ENCODE measurements around the gene NOSTRIN. TPM values are rescaled to one million over a fixed set of nuclear protein-coding genes. Genes with fewer than 3 reads are reported as not detected.
A peak's percentile ranks its signal among the peaks of the same experiment; 100 is the strongest.
"Not testable (repeated sequence)": the region's sequence is repeated elsewhere in the genome, so short reads cannot be mapped to it uniquely, and the experiment has no call there.

The NOSTRIN gene
- total RNA-seq, 1 experiment from 2014 or later: 5.6 TPM

DNA sequence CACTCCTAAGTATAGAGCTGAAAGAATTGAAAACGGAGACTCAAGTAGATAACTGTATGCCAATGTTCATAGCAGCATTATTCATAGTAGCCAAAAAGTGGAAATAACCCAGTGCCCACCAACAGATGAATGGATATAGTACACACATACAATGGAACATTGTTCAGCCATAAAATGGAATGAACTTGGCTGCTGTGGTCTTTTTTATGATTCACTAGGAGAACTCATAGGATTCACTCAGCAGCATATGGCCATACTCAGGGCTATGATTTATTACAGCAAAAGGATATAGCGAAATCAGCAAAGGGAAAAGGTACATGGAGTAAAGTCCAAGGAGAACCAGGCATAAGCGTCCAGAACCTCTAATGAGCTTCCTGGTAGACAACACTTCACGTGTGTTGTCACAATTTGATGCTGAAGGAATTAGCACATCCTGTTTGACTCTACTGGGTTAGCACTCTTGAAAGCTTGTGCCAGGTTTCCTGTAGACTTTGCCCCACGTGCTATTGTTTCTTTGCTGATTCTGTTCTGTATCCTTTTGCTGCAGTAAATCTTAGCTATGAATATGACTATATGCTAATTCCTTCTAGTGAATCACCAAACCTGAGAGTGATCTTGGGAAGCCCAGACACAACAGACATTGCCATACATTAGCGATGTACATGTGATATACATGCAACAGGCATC is 72.1 kb downstream of the NOSTRIN start:
- no peak for DNase-seq (ENCODE audit: low spot score)

DNA sequence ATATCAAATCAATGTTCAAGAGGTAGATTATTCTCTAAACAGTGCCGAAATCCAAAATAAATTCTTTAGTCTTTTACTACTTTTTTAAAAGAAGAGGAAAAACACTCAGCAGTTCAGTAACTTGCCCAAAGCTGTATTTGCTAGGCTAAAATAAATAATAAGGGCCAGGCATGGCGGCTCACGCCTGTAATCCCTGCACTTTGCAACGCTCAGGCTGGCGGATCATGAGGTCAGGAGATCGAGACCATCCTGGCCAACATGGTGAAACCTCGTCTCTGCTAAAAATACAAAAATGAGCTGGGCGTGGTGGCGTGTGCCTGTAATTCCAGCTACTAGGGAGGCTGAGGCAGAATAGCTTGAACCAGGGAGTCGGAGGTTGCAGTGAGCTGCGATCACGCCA is 79.7 kb downstream of the NOSTRIN start:
- DNase-seq (ENCODE audit: low spot score): not testable (repeated sequence)

DNA sequence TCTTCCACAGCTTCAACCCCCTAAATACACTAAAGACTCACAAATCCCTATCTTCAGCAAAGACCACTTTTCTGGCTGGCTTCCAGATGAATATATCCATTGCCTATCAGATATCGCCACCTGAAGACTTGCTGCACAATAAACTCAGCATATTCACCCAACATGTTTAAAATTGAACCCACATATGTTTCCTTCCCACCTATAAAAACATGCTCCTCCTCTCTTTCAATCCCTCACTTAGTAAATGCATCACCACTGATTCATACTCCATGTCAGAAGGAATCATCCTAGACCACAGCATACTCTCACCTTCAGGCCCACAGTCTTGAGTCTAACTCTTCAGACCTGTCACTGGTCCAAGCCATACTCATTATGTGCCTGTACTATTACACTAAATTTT is 82.5 kb downstream of the NOSTRIN start:
- no peak for DNase-seq (ENCODE audit: low spot score)

DNA sequence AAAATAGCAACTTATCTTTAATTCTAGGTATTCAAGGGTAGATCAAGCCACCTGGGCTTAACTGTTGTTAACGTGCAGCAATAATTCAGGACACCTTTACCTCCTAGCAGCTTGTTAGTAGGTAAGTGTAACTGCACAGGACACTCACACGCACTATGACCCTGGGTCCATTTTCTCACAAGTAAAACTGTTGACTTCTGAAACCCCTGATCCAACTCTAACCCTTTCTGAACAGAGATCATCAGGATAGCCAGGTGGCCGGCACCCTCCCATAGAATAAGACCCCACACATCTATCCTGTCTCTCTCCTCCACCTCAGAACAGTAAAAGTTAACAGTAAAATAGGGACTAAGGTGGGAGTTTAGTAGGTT is 87.2 kb downstream of the NOSTRIN start:
- no peak for DNase-seq (ENCODE audit: low spot score)

DNA sequence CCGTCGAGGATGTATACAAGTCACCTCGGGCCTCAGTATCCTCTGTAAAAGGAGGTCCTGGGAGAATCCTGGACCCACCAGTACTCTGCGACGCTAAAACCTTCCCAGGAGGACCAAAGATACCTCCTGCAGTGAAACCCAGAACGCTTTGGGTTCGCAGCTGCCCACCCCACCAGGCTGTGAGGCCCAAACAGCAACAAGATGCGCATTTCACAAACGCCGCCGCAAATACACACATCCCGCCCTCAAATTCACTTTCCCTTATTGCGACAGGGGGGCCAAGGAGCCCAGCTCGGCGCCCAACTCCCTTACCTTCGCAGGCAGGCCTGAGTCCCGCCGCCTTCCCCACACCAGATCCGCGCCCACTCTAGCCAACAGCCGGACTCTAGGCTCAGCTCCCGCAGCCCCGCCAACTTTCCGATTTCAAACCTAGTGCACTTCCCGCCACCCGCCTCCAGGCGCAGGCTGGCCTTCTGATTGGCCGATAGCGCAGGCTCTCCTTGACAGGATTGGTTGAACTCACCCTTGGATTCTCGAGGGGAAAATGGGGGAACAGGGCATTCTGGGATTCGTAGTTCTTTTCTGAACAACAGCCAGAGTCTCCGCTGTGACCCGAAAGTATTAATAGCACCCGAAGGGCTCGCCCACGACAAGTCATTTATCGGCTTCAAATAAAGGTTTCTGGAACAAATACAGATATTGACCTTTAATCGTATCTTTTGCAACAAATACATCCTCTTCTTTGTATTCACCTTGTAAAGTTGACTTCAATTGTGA is 87.8 kb downstream of the NOSTRIN start, which contains the start of gene SPC25:
SPC25 (minus strand) TSS at position 425 of the 777 bp plus-strand sequence. CDS start 911 bp downstream, outside the sequence.
- peak; percentile 91 for DNase-seq (ENCODE audit: low spot score)

DNA sequence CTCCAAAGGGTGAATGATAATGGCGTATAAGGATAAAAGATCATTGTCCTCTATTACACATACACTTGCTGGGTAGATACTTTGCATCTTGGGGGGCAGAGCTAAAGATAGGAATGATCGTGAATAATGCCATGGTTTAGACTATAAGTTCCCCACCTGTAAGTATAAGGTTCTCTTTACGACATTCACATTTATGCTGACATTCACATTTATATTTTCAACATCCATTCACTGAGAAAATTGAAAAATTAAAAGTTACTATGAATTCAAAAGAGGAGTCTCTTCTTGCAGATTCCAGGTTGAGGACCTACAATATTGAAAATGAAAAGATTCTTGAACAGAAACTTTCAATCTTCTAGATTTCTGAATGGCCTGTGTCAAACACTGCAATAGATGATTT is 89.9 kb downstream of the NOSTRIN start:
- DNase-seq (ENCODE audit: low spot score): no peak

DNA sequence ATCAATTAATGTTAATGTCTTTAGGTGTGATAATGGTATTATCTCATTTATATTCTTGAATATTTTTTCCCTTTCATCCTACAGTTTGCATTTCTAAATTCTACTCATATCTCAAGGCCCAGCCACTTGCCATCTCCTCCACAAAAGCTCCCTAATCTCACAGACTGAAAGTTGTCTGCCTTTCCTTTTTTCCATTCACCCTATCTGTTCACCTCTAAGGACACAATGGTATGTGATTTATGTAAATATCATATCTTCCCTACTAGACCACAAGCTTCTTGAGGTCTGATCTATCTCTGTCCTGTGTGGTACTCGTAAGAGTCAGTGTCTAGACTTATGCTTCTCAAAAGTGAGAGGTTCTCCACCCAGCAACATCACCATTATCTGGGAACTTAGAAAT is 91.7 kb downstream of the NOSTRIN start:
- no peak for DNase-seq (ENCODE audit: low spot score)

DNA sequence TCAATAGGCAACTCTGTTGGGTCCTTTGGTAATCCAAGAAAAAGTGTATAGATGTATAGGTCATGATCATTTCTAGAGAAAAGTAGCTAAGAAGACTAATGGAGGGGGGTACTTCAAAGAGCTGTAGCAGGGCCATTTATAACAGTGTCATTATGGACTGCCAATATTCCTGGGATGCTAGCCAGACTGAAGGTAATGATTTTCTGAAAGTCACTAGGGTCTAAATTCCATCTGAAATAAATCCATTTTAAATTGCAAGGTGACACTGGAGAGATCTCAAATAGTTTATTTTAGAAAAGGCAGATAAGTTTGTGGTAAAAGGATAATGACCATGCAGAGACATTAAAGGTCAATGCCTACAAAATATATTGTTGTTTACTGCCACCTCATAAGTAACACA is 92.3 kb downstream of the NOSTRIN start:
- DNase-seq (ENCODE audit: low spot score): no peak

DNA sequence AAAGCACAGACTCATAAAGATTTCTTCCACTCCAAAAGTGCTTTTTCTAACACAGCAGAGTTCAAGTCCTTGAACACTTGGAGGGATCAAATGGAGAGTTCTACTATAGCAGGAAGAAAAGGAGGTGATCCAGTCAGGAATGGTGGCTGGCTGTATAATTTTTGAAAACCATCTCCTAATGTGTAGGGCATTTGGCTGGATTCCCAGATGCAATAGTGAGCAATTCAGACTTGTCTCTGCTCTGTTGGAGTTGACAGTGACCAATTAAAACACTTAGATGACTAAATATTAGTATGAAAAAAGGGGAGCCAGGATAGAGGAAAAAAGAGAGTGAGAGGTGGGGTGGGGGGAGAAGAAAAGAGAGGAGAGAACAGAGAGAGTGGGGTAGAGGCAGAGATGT is 93.3 kb downstream of the NOSTRIN start:
- DNase-seq (ENCODE audit: low spot score): no peak

DNA sequence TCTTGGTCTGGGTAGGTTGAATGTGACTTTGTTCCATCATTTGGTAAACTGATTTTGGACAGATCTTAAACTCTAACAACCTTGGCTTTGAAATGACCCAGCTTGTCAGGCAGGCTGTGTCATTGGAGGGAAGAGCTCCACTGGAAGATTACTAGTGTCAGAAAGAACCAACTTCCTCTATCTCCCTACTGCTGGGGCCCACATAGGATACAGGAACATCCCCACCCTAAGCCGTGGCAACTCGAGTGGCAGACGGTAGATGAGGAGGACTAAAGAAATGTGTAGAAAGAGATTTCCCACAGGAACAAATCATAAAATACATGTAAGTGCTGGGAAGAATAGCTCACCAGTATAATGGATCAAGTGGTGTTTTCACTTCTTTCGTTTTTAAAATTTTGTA is 94.3 kb downstream of the NOSTRIN start:
- DNase-seq (ENCODE audit: low spot score): no peak

DNA sequence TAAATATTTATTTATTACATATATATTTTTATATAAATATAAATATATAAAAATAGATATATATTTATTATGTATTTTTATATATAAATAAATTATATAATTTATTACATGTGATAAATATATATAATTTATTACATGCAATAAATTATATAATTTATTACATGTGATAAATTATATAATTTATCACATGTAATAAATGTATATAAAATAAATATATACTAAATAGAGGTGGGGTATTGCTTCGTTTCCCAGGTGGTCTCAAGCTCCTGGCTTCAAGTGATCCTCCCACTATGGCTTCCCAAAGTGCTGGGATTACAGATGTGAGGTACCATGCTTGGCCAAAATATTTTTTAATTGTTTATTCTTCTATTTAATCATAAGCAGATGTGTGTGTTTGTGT is 95.0 kb downstream of the NOSTRIN start:
- no peak for DNase-seq (ENCODE audit: low spot score)

DNA sequence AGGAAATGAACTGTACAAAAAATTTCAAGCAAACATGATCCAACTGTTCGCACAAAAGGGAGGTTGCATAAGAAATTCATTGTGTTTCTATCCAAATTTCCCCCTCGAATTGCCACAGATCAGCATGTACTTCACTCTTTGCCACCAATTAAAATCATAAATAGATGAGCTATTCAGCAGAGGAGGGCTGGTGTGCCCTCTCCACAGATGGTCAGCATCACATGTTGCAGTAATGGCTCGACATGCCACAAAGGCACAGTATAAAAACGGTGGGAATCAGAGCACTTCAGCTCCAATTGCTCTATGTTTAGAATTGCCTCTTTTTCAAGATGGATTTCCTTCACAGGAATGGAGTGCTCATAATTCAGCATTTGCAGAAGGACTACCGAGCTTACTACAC is 98.6 kb downstream of the NOSTRIN start, which contains the start of gene G6PC2:
G6PC2 (plus strand) TSS at position 289 of the 400 bp plus-strand sequence; CDS start at position 330, 41 bp downstream.
- no peak for DNase-seq (ENCODE audit: low spot score)

DNA sequence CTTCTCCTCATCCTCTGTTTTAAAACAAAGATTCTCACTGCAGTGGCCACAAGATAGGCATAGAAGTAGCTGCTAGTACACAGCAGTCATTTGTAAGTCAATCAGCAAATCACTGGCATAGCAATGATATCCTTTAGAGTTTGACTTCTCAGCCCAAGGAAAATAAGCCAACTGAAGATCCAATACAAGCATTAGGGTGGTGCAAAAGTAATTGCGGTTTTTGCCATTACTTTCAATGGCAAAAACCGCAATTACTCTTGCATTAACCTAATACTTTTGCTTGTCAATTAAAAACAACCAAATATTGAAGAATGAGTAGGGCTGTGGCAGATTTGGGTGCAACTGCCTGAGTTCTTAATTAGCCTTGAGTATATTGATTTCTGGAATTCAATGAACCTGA is 101.5 kb downstream of the NOSTRIN start:
- DNase-seq (ENCODE audit: low spot score): no peak

DNA sequence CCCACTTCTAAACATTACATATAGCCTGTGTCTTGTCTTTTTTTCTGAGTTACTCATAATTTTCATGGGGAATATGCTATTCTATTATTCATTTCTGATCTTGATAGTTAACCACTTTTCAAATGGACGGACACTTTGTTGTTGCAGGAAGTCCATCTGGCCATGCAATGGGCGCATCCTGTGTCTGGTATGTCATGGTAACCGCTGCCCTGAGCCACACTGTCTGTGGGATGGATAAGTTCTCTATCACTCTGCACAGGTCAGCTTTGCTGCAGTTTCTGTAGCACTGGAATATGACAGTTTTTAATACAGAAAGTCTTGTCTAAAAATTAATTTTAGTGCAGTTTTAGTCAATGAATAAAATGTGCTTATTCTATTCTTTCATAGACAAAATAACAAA is 101.9 kb downstream of the NOSTRIN start:
- no peak for DNase-seq (ENCODE audit: low spot score)

DNA sequence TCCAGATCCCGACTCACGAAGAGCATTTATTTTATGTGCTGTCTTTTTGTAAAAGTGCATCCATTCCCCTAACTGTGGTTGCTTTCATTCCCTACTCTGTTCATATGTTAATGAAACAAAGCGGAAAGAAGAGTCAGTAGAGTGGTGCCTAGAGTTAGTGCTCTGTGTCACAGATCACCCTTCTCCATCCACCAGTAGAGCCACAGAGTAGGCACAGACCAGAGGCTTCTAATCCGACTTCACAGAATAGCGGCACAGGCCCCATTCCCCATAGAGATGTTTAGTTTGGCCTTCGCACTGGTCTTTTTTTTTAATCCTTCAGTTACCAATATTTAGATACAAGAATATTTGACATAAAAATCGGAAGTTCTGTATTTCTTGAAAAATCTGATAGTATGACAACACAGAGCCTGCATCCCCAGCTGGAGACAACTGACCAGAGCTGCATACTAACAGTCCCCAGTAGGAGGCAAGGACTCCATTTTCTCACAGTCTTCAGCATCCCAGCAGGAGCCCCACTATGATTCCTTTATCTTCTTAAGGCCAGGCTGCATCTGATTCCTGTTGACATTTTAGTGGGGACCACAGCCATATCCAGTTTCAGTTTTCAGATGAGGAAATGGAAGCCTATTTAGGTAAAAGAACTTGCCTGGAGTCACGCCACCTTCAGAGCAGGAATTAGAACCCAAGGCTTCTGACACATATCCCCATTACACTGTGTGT is 105.7 kb downstream of the NOSTRIN start:
- no peak for DNase-seq (ENCODE audit: low spot score)

DNA sequence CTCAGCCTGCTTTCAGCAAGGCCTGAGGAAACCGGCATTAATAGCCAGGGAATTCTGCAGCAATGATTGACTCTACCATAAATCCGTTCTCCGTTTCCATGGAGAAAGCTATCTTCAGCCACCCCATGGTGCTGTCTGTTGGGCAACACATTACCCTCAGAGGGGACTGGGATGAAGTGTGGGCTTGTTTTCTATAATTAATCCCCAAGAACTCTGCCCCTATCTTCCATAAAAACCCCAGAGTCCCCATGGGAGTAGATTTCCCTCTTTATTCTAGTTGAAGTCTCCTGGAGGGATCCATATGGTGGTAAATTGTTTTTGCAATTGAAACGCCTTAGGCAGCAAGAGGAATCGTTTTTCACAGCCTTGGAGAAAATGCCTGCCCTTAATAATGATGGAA is 107.9 kb downstream of the NOSTRIN start:
- DNase-seq (ENCODE audit: low spot score): no peak

DNA sequence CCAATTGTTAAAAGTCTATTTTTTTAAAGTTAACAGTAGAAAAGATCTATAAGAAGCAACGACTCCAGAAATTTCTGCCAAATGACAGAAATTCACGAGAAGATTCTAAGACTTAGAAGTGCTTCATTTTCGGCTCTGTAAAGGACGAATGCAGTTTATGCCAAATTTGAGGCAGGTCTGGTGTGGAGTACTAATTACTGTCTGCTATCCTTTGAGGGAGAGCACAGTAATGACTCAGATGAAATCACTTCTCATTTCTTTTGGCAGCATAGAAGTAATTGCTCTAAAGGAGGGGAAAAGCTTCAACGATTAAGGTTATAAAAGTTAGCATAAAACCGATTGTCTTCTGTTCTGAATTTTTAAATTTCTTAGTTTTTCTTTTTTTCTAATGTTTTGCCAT is 110.0 kb downstream of the NOSTRIN start:
- DNase-seq (ENCODE audit: low spot score): no peak

DNA sequence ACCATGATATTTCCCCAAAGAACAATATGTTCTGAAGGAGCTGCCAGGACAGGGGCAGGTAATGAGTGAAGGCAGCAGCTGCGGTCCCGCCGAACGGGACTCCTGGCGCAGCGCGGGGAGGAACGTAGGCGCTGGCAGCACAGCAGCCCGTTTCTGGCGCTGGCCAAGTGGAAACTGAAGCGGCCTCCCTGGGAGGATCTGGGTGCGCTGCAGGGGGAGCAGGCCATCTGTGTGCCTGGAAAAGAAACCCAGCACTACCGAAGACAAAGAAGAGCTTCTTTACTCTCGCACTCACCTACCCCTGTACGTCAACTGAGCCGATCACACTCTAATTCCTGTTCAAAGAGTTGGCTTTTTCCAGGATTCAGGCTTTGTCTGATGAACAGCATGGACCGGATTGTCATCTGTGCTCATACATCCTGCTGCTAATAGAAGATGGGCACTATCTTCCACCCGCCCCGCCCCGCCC is 110.5 kb downstream of the NOSTRIN start:
- no peak for DNase-seq (ENCODE audit: low spot score)

DNA sequence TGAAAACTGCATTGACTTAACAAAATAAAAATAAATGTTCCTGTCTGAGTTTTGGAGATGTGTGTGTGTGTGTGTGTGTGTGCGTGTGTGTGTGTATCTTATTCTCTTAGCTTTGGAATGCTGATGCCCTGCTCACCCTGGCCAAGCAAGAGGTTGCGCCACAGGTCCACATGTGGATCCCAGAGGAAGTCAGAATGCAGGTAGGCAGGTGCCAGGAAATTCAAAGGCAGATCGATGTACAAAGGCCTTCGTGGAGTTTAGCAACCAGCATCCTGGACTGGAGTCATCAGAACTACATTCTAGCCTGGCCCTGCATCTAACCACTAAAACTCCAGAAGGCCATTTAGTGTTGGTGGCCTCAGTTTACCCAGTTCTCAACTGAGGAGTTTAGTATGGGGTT is 111.1 kb downstream of the NOSTRIN start:
- DNase-seq (ENCODE audit: low spot score): no peak
